GM19240 (cell line): ENCODE measurements around the gene AEN.

Experiments used
- DNase-seq: peaks from one replicate; pipeline ENCODE4 v3.0.0; 2011; ENCODE audit warnings: low spot score; ENCODE audit not compliant: insufficient read length

AEN gene

GRCh38 chr15:88613074-88613944 lies 7.8 kb upstream of the AEN start:
- DNase-seq = no peak

GRCh38 chr15:88615303-88616107 lies 5.6 kb upstream of the AEN start:
- no peak for DNase-seq

- DNase-seq = no peak
Measured at GRCh38 chr15:88616240-88616639, 4.9 kb upstream of the AEN start.

- DNase-seq = no peak
Measured at GRCh38 chr15:88617031-88617722, 4.0 kb upstream of the AEN start.

GRCh38 chr15:88617790-88618189 lies 3.4 kb upstream of the AEN start:
- DNase-seq = no peak

- no peak for DNase-seq
Measured at GRCh38 chr15:88618686-88619085, 2.5 kb upstream of the AEN start.

- no peak for DNase-seq
Measured at GRCh38 chr15:88619796-88620195, 1.3 kb upstream of the AEN start.

GRCh38 chr15:88621789-88622604 lies 857 bp downstream of the AEN start:
- no peak for DNase-seq

- no peak for DNase-seq
Measured at GRCh38 chr15:88622605-88622975, 1.4 kb downstream of the AEN start.

GRCh38 chr15:88623061-88623460 lies 1.9 kb downstream of the AEN start:
- no peak for DNase-seq

- no peak for DNase-seq
Measured at GRCh38 chr15:88623632-88624031, 2.5 kb downstream of the AEN start.

- no peak for DNase-seq
Measured at GRCh38 chr15:88624156-88624970, 3.2 kb downstream of the AEN start.

- DNase-seq = no peak
Measured at GRCh38 chr15:88624971-88625490, 3.9 kb downstream of the AEN start.

- no peak for DNase-seq
Measured at GRCh38 chr15:88625943-88626741, 5.0 kb downstream of the AEN start.

- DNase-seq = no peak
Measured at GRCh38 chr15:88627463-88627862, 6.3 kb downstream of the AEN start.

- DNase-seq = no peak
Measured at GRCh38 chr15:88628018-88628654, 7.0 kb downstream of the AEN start.

- DNase-seq = no peak
Measured at GRCh38 chr15:88629071-88629470, 7.9 kb downstream of the AEN start.

GRCh38 chr15:88630141-88630721 lies 9.1 kb downstream of the AEN start:
- no peak for DNase-seq
